HCT116 (cell line): ENCODE results near the gene PPP1R37. TPM values are rescaled to one million over a fixed set of nuclear protein-coding genes. Genes with fewer than 3 reads are reported as not detected.

ENCODE experiments used
- ATAC-seq: fragments of 200-7000 bp; cut with Tn5 transposase; 2 replicates; pipeline ENCODE4 v1.9.1; 2020; ENCODE audit warnings: mild to moderate bottlenecking, moderate library complexity
- BruUV-seq: library from RNA; stranded (reverse); fragments of 400-500 nt; replicated peaks from 2 replicates; lab custom pipeline; 2021; lab: Mats Ljungman, UMichigan
- CTCF ChIA-PET: fragments of 300-600 bp; sonication (Branson Sonifier 250); formaldehyde crosslinking; loops from one replicate; lab custom pipeline; 2021; ENCODE audit warnings: antibody characterized with exemption; lab: Charles Lee
- POLR2A ChIA-PET: fragments of 300-600, 350-600 bp; sonication (Branson Sonifier 250); formaldehyde crosslinking; loops from one replicate; lab custom pipeline; 2021; ENCODE audit warnings: antibody characterized with exemption; lab: Charles Lee
- RAD21 ChIA-PET, 2 experiments: fragments of 300-600 bp; sonication (Branson Sonifier 250); formaldehyde crosslinking; loops; one replicate each; lab custom pipeline; 2023; ENCODE audit warnings: low total read pairs in 2 of 2; ENCODE audit not compliant: uncharacterized antibody in 2 of 2, unreplicated experiment in 2 of 2, low non-redundant PET in 1 of 2; lab: Charles Lee
- DNase-seq: peaks from one replicate; pipeline ENCODE4 v3.0.0-alpha.2; 2010; ENCODE audit warnings: low read depth, low spot score
- H2AFZ ChIP-seq: fragments of 200-600 bp; shearing (Covaris generic), sonication (generic); 2 replicates; pipeline ENCODE4 v1.6.1; 2017; ENCODE audit warnings: low read depth, mixed run types, mixed read lengths, antibody characterized with exemption, low read length; ENCODE audit not compliant: poor library complexity, severe bottlenecking
- H3K27ac ChIP-seq: 2 replicates; pipeline ENCODE4 v1.5.1; 2012; ENCODE audit warnings: low read depth, low read length
- H3K27me3 ChIP-seq: fragments of 200-600 bp; sonication (generic); 2 replicates; pipeline ENCODE4 v1.6.1; 2016; ENCODE audit warnings: mixed run types, low read length, mixed read lengths; ENCODE audit not compliant: insufficient read depth
- H3K36me3 ChIP-seq, 2 experiments: fragments of 200-500 bp in 1 of 2; fragments of 200-600 bp in 1 of 2; sonication (Bioruptor generic) in 1 of 2; sonication (generic) in 1 of 2; 2 replicates each; pipeline versions ENCODE4 v1.5.1 to v1.6.1; 2014 to 2016; ENCODE audit warnings: low read length in 2 of 2, inconsistent platforms in 1 of 2, mixed read lengths in 1 of 2, mixed run types in 1 of 2; ENCODE audit not compliant: insufficient read depth in 2 of 2, control insufficient read depth in 1 of 2
- H3K4me1 ChIP-seq, 2 experiments: fragments of 200-600 bp in 1 of 2; sonication (generic) in 1 of 2; 2 replicates each; pipeline versions ENCODE4 v1.5.1 to v1.6.1; 2012 to 2017; ENCODE audit warnings: low read length in 2 of 2, inconsistent platforms in 1 of 2, mild to moderate bottlenecking in 1 of 2, mixed read lengths in 1 of 2, mixed run types in 1 of 2, moderate library complexity in 1 of 2; ENCODE audit not compliant: insufficient read depth in 2 of 2, control insufficient read depth in 1 of 2
- H3K4me2 ChIP-seq: fragments of 200-600 bp; sonication (generic); 2 replicates; pipeline ENCODE4 v1.6.1; 2017; ENCODE audit warnings: mixed run types, low read length, mixed read lengths
- H3K4me3 ChIP-seq, 2 experiments: fragments of 200-600 bp in 1 of 2; sonication (generic) in 1 of 2; replicated peaks in 1 of 2; 2 replicates each; pipeline ENCODE4 v1.5.1; 2011 to 2016; ENCODE audit warnings: low read length in 2 of 2, control low read depth in 1 of 2, low read depth in 1 of 2, mild to moderate bottlenecking in 1 of 2, mixed read lengths in 1 of 2, mixed run types in 1 of 2
- H3K79me2 ChIP-seq: fragments of 200-600 bp; sonication (generic); 2 replicates; pipeline ENCODE4 v1.6.1; 2017; ENCODE audit warnings: mild to moderate bottlenecking, mixed run types, low read length, moderate library complexity, mixed read lengths; ENCODE audit not compliant: insufficient read depth
- H3K9ac ChIP-seq: fragments of 200-600 bp; sonication (generic); 2 replicates; pipeline ENCODE4 v1.6.1; 2016; ENCODE audit warnings: low read length, mixed read lengths
- H3K9me2 ChIP-seq: fragments of 200-600 bp; sonication (generic), shearing (Covaris generic); 2 replicates; pipeline ENCODE4 v1.6.1; 2017; ENCODE audit warnings: mixed run types, mild to moderate bottlenecking, moderate library complexity; ENCODE audit not compliant: insufficient read depth
- H3K9me3 ChIP-seq, 2 experiments: fragments of 200-500 bp in 1 of 2; fragments of 200-600 bp in 1 of 2; sonication (Bioruptor generic) in 1 of 2; sonication (generic) in 1 of 2; 2 replicates each; pipeline ENCODE4 v1.6.1; 2014 to 2017; ENCODE audit warnings: low read length in 2 of 2, mixed read lengths in 2 of 2, inconsistent platforms in 1 of 2, low read depth in 1 of 2, mild to moderate bottlenecking in 1 of 2, mixed run types in 1 of 2, moderate library complexity in 1 of 2; ENCODE audit not compliant: control insufficient read depth in 1 of 2, insufficient read depth in 1 of 2
- H4K20me1 ChIP-seq: fragments of 200-600 bp; sonication (generic), shearing (Covaris generic); 2 replicates; pipeline ENCODE4 v1.6.1; 2017; ENCODE audit warnings: mixed run types, mild to moderate bottlenecking, moderate library complexity; ENCODE audit not compliant: insufficient read depth
- JUND ChIP-seq: IDR thresholded peaks from 2 replicates; pipeline ENCODE4 v1.6.1; 2012
- RAD21 ChIP-seq: IDR thresholded peaks from 2 replicates; pipeline ENCODE4 v1.6.1; 2012; ENCODE audit warnings: low read depth, mild to moderate bottlenecking
- SP1 ChIP-seq: IDR thresholded peaks from 2 replicates; pipeline ENCODE4 v1.6.1; 2012; ENCODE audit warnings: low read depth
- TCF7L2 ChIP-seq: IDR thresholded peaks from 2 replicates; pipeline ENCODE4 v1.7.0; 2011; ENCODE audit warnings: borderline replicate concordance, inconsistent platforms; ENCODE audit not compliant: insufficient read depth, insufficient read length; ENCODE audit errors: extremely low read depth
- YY1 ChIP-seq: IDR thresholded peaks from 2 replicates; pipeline ENCODE4 v1.6.1; 2011; ENCODE audit warnings: low read length, low read depth, moderate library complexity, mild to moderate bottlenecking; ENCODE audit not compliant: insufficient replicate concordance; ENCODE audit errors: extremely low read depth
- ZFX ChIP-seq: fragments of 450-650 bp; IDR thresholded peaks from 2 replicates; pipeline ENCODE4 v1.6.1; 2017
- intact Hi-C: fragments of 100-400 bp; cut with micrococcal nuclease; formaldehyde crosslinking; loops from 2 replicates; pipeline ENCODE4 v1.10.0; 2022
- total RNA-seq: library from RNA; stranded (reverse); gene quantifications from one replicate; pipeline ENCODE4 v1.2.1, GENCODE V29; 2021; ENCODE audit not compliant: unreplicated experiment
- TF ChIP-seq, protein P1 (sequence below): IDR thresholded peaks from 2 replicates; pipeline ENCODE4 v1.6.1; 2011; ENCODE audit warnings: mild to moderate bottlenecking, low read length, moderate library complexity; ENCODE audit not compliant: insufficient replicate concordance; ENCODE audit errors: extremely low read depth
- TF ChIP-seq, protein P2 (sequence below), 3 experiments: fragments of 200-600 bp in 1 of 3; sonication (generic) in 1 of 3; IDR thresholded peaks in 2 of 3; conservative IDR thresholded peaks in 1 of 3; 2 replicates each; pipeline ENCODE4 v1.5.1; 2012 to 2017; ENCODE audit warnings: low read depth in 2 of 3, low read length in 2 of 3, antibody characterized with exemption in 1 of 3, borderline replicate concordance in 1 of 3, control low read depth in 1 of 3, mild to moderate bottlenecking in 1 of 3, mixed read lengths in 1 of 3, mixed run types in 1 of 3, moderate library complexity in 1 of 3; ENCODE audit not compliant: insufficient read depth in 1 of 3
- TF ChIP-seq, protein P3 (sequence below): IDR thresholded peaks from 2 replicates; pipeline ENCODE4 v1.6.1; 2012
- TF ChIP-seq, protein P4 (sequence below): IDR thresholded peaks from 2 replicates; pipeline ENCODE4 v1.6.1; 2012; ENCODE audit warnings: low read depth

The PPP1R37 gene
- total RNA-seq, 1 experiment from 2014 or later, result 32.7 TPM

DNA sequence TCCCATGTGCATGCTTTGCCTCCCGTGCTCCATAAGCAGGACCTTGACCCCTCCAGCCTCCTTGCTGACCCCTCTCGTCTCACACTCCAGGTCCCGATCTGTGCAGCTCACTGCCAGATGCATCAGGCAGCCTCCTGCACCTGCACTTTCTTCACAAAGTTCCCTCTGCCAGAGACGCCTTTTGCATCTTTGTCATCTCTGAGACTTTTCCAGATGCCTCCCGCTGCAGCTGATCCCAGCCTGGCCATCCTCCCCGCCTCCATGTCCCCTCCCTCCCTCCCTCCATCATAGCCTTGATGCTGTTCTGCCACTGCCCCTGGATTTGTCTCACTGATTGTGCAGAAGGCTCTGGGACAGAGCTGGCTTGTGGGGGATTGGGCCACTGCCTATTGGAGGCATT lies 29.9 kb downstream of the PPP1R37 start:
- CTCF ChIA-PET, result no interaction called here
- Histone ChIP-seq H3K9me3 (no peaks in the 10 kb centered on the region), H4K20me1 (no peaks in the 10 kb centered on the region), H3K36me3 (no peaks in the 10 kb centered on the region), H3K9me2 (no peaks in the 10 kb centered on the region), H2AFZ (no peak overlapping the region)
- intact Hi-C loops, result no loop called here
- no peak for TF ChIP-seq ZFX
- no peak for TF ChIP-seq TCF7L2
- no peak for TF ChIP-seq SP1
- TF ChIP-seq RAD21, result no peak
- TF ChIP-seq, protein P1, sequence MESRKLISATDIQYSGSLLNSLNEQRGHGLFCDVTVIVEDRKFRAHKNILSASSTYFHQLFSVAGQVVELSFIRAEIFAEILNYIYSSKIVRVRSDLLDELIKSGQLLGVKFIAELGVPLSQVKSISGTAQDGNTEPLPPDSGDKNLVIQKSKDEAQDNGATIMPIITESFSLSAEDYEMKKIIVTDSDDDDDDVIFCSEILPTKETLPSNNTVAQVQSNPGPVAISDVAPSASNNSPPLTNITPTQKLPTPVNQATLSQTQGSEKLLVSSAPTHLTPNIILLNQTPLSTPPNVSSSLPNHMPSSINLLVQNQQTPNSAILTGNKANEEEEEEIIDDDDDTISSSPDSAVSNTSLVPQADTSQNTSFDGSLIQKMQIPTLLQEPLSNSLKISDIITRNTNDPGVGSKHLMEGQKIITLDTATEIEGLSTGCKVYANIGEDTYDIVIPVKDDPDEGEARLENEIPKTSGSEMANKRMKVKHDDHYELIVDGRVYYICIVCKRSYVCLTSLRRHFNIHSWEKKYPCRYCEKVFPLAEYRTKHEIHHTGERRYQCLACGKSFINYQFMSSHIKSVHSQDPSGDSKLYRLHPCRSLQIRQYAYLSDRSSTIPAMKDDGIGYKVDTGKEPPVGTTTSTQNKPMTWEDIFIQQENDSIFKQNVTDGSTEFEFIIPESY, result no peak
- TF ChIP-seq, all 23 proteins: peak for 0
- Histone ChIP-seq H3K4me3 (no peak overlapping the region), H3K27me3 (no peaks in the 10 kb centered on the region), H3K27ac (no peak overlapping the region), H3K4me1 (peaks cover 0 to 4% of the 10 kb centered on the region in 2 experiments; a peak in 3 of 4 replicates), H3K79me2 (peaks cover 72% of the 10 kb centered on the region), H3K4me2 (no peak overlapping the region), H3K9ac (no peak overlapping the region)
- no TSS peak for BruUV-seq
- DNase-seq (no peak), ATAC-seq (no peak)
- RAD21 ChIA-PET, result no interaction called here
- POLR2A ChIA-PET, result interaction anchor here (0.6 kb wide), 1 partner anchor 40 kb away, joined by 3 read pairs; no protein-coding TSS in a partner anchor

DNA sequence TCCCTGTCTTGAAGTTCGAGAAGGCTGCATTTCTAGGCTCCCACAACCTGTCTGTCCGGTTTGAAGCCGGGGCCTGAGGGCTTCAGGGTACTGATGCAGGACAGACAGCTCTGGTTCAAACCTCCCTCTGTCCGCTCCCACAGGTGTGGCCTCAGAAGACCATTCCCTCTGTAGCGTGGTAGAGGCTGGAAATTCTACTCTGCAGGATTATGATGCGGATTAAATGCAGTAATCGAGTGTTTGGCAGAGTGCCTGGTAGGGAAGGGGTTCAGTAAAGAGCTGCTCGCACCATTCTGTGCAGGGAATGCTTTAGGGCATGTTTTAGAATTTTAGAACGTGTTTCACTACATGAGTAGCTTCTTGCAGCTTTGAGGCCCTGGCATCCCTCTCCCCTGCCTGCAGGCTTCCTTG lies 30.5 kb downstream of the PPP1R37 start:
- Histone ChIP-seq H2AFZ (no peak overlapping the region), H3K36me3 (no peaks in the 10 kb centered on the region), H3K4me2 (no peak overlapping the region), H3K9me2 (no peaks in the 10 kb centered on the region), H3K4me1 (peaks cover 0 to 4% of the 10 kb centered on the region in 2 experiments; a peak in 3 of 4 replicates), H3K9me3 (no peaks in the 10 kb centered on the region), H3K4me3 (no peak overlapping the region), H3K27me3 (no peaks in the 10 kb centered on the region), H3K9ac (no peak overlapping the region), H3K27ac (no peak overlapping the region), H3K79me2 (peaks cover 66% of the 10 kb centered on the region), H4K20me1 (no peaks in the 10 kb centered on the region)
- DNase-seq (no peak), ATAC-seq (no peak)
- POLR2A ChIA-PET, result interaction anchor here (0.6 kb wide), 1 partner anchor 40 kb away, joined by 3 read pairs; no protein-coding TSS in a partner anchor
- no TSS peak for BruUV-seq
- RAD21 ChIA-PET, result no interaction called here
- CTCF ChIA-PET, result no interaction called here
- intact Hi-C loops, result no loop called here
- TF ChIP-seq, protein P2, sequence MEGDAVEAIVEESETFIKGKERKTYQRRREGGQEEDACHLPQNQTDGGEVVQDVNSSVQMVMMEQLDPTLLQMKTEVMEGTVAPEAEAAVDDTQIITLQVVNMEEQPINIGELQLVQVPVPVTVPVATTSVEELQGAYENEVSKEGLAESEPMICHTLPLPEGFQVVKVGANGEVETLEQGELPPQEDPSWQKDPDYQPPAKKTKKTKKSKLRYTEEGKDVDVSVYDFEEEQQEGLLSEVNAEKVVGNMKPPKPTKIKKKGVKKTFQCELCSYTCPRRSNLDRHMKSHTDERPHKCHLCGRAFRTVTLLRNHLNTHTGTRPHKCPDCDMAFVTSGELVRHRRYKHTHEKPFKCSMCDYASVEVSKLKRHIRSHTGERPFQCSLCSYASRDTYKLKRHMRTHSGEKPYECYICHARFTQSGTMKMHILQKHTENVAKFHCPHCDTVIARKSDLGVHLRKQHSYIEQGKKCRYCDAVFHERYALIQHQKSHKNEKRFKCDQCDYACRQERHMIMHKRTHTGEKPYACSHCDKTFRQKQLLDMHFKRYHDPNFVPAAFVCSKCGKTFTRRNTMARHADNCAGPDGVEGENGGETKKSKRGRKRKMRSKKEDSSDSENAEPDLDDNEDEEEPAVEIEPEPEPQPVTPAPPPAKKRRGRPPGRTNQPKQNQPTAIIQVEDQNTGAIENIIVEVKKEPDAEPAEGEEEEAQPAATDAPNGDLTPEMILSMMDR (IDR thresholded peaks at IDR 0.05 in 2 of 3, conservative IDR thresholded peaks at IDR 0.05 in 1 of 3; ENCODE audit: borderline replicate concordance in 1 of 3, insufficient read depth in 1 of 3, low read depth in 2 of 3, low read length in 2 of 3), result no peak
- TF ChIP-seq JUND, result no peak
- TF ChIP-seq, protein P3, sequence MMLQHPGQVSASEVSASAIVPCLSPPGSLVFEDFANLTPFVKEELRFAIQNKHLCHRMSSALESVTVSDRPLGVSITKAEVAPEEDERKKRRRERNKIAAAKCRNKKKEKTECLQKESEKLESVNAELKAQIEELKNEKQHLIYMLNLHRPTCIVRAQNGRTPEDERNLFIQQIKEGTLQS, result no peak
- TF ChIP-seq YY1, result no peak
- TF ChIP-seq, protein P4, sequence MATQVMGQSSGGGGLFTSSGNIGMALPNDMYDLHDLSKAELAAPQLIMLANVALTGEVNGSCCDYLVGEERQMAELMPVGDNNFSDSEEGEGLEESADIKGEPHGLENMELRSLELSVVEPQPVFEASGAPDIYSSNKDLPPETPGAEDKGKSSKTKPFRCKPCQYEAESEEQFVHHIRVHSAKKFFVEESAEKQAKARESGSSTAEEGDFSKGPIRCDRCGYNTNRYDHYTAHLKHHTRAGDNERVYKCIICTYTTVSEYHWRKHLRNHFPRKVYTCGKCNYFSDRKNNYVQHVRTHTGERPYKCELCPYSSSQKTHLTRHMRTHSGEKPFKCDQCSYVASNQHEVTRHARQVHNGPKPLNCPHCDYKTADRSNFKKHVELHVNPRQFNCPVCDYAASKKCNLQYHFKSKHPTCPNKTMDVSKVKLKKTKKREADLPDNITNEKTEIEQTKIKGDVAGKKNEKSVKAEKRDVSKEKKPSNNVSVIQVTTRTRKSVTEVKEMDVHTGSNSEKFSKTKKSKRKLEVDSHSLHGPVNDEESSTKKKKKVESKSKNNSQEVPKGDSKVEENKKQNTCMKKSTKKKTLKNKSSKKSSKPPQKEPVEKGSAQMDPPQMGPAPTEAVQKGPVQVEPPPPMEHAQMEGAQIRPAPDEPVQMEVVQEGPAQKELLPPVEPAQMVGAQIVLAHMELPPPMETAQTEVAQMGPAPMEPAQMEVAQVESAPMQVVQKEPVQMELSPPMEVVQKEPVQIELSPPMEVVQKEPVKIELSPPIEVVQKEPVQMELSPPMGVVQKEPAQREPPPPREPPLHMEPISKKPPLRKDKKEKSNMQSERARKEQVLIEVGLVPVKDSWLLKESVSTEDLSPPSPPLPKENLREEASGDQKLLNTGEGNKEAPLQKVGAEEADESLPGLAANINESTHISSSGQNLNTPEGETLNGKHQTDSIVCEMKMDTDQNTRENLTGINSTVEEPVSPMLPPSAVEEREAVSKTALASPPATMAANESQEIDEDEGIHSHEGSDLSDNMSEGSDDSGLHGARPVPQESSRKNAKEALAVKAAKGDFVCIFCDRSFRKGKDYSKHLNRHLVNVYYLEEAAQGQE, result no peak
